AG10803 (cell line): ENCODE results near the gene TJAP1.

ENCODE experiments used
- DNase-seq: peaks from one replicate; pipeline ENCODE4 v3.0.0; 2010; ENCODE audit warnings: low read depth
- H3K4me3 ChIP-seq: 2 replicates; pipeline ENCODE4 v1.5.1; 2011; ENCODE audit warnings: mild to moderate bottlenecking, low read length, control low read depth
- CTCF ChIP-seq: conservative IDR thresholded peaks from 2 replicates; pipeline ENCODE4 v1.5.1; 2011; ENCODE audit warnings: mild to moderate bottlenecking, low read length, control low read depth, inconsistent platforms

Gene TJAP1

GRCh38 chr6:43434943-43435342, 42.4 kb upstream of the TJAP1 start:
- DNase-seq, result no peak
- H3K4me3 ChIP-seq, result no peak overlapping the region
- no peak for TF ChIP-seq CTCF

GRCh38 chr6:43435682-43436437, 41.5 kb upstream of the TJAP1 start:
- DNase-seq, result no peak
- no peak overlapping the region for H3K4me3 ChIP-seq
- TF ChIP-seq CTCF, result no peak

GRCh38 chr6:43436577-43437282, 40.6 kb upstream of the TJAP1 start:
- H3K4me3 ChIP-seq, result no peak overlapping the region
- DNase-seq, result peak; percentile 89
- no peak for TF ChIP-seq CTCF

GRCh38 chr6:43437700-43438099, 39.7 kb upstream of the TJAP1 start:
- DNase-seq, result no peak
- no peak overlapping the region for H3K4me3 ChIP-seq
- TF ChIP-seq CTCF, result no peak

- no peak overlapping the region for H3K4me3 ChIP-seq
- no peak for DNase-seq
- TF ChIP-seq CTCF, result no peak
These were observed 34.4 kb upstream of the TJAP1 start for GRCh38 chr6:43442935-43443334.

GRCh38 chr6:43444036-43444435, 33.3 kb upstream of the TJAP1 start:
- no peak for TF ChIP-seq CTCF
- no peak overlapping the region for H3K4me3 ChIP-seq
- peak; percentile 77 for DNase-seq

- no peak for TF ChIP-seq CTCF
- no peak for DNase-seq
- H3K4me3 ChIP-seq, result no peak overlapping the region
These were observed 32.8 kb upstream of the TJAP1 start for GRCh38 chr6:43444582-43444981.
